Calu3 (cell line): Measurements from ENCODE around the gene OR2Y1. TPM values are rescaled to one million over a fixed set of nuclear protein-coding genes. Genes with fewer than 3 reads are reported as not detected.

ENCODE experiments used
- BruUV-seq: library from RNA; stranded (reverse); fragments of 400-500 nt; replicated peaks from 2 replicates; lab custom pipeline; 2021; lab: Mats Ljungman, UMichigan
- CTCF ChIA-PET: fragments of 300-600 bp; sonication (Branson Sonifier 250); formaldehyde crosslinking; loops from one replicate; lab custom pipeline; 2022; ENCODE audit warnings: antibody characterized with exemption; lab: Charles Lee
- DNase-seq: peaks from one replicate; pipeline ENCODE4 v3.0.0; 2022
- H3K27ac Mint-ChIP-seq: one replicate; pipeline ENCODE4 v1.8.0; 2022; ENCODE audit warnings: mixed read lengths; ENCODE audit not compliant: unreplicated experiment
- H3K27me3 Mint-ChIP-seq: one replicate; pipeline ENCODE4 v1.8.0; 2022; ENCODE audit warnings: mixed read lengths; ENCODE audit not compliant: unreplicated experiment
- H3K36me3 Mint-ChIP-seq: one replicate; pipeline ENCODE4 v1.8.0; 2022; ENCODE audit warnings: mild to moderate bottlenecking, moderate library complexity, mixed read lengths; ENCODE audit not compliant: insufficient read depth, unreplicated experiment
- H3K4me1 Mint-ChIP-seq: one replicate; pipeline ENCODE4 v1.8.0; 2022; ENCODE audit warnings: mild to moderate bottlenecking, low read depth, mixed read lengths; ENCODE audit not compliant: unreplicated experiment
- H3K4me3 Mint-ChIP-seq: one replicate; pipeline ENCODE4 v1.8.0; 2022; ENCODE audit warnings: mild to moderate bottlenecking, low read depth, moderate library complexity, mixed read lengths; ENCODE audit not compliant: unreplicated experiment
- H3K9me3 Mint-ChIP-seq: one replicate; pipeline ENCODE4 v1.8.0; 2022; ENCODE audit warnings: low read depth, mixed read lengths; ENCODE audit not compliant: unreplicated experiment
- intact Hi-C: fragments of 100-400 bp; cut with micrococcal nuclease; formaldehyde crosslinking; loops from one replicate; pipeline ENCODE4 v1.10.0; 2022; ENCODE audit not compliant: unreplicated experiment
- total RNA-seq: library from RNA; stranded (reverse); gene quantifications from 2 replicates; pipeline ENCODE4 v1.2.3, GENCODE V29; 2022
- TF ChIP-seq, protein P1 (sequence below): fragments of 200-600 bp; IDR thresholded peaks from one replicate; pipeline ENCODE4 v1.8.0; 2022; ENCODE audit warnings: antibody characterized with exemption; ENCODE audit not compliant: unreplicated experiment

The OR2Y1 gene
- total RNA-seq, 1 experiment from 2014 or later: not detected

DNA sequence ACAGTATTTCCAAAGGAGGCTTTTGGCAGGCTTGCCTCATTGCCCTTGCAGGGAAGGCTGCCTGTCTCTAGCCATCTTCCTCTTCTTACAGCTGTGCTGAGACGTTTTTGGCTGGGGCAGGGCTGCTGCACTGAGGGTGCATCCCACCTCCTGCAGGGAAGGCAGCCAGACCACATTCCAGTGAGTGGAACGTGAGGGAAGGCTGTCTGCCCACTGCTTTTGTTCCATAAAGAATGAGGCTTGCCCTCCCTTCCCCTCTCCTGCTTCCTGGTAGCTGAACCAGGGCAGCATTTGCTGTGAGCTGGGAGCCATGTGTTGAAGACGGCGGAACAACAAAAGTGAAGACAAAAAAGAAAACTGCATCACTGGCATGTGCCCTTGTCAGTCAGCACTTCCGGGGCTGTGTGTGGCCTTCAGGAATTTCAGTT, 46.0 kb upstream of the OR2Y1 start:
- BruUV-seq: no TSS peak
- Mint-ChIP-seq H3K4me1 (peaks cover 16% of the 10 kb centered on the region), H3K27me3 (no peaks in the 10 kb centered on the region), H3K4me3 (no peak overlapping the region), H3K36me3 (no peaks in the 10 kb centered on the region), H3K9me3 (no peaks in the 10 kb centered on the region), H3K27ac (peak overlapping the region; percentile 16)
- CTCF ChIA-PET: interaction anchor here (0.6 to 2.6 kb wide), 2 partner anchors 15 to 472 kb away, joined by 3 to 19 read pairs; partner anchors contain the start of gene MGAT1
- TF ChIP-seq, protein P1, sequence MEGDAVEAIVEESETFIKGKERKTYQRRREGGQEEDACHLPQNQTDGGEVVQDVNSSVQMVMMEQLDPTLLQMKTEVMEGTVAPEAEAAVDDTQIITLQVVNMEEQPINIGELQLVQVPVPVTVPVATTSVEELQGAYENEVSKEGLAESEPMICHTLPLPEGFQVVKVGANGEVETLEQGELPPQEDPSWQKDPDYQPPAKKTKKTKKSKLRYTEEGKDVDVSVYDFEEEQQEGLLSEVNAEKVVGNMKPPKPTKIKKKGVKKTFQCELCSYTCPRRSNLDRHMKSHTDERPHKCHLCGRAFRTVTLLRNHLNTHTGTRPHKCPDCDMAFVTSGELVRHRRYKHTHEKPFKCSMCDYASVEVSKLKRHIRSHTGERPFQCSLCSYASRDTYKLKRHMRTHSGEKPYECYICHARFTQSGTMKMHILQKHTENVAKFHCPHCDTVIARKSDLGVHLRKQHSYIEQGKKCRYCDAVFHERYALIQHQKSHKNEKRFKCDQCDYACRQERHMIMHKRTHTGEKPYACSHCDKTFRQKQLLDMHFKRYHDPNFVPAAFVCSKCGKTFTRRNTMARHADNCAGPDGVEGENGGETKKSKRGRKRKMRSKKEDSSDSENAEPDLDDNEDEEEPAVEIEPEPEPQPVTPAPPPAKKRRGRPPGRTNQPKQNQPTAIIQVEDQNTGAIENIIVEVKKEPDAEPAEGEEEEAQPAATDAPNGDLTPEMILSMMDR: no peak
- intact Hi-C loops: loop anchor here (2.0 to 10.0 kb wide), 3 partner anchors 41 to 249 kb away; partner anchors contain the start of gene ZFP62
- peak; percentile 53 for DNase-seq

DNA sequence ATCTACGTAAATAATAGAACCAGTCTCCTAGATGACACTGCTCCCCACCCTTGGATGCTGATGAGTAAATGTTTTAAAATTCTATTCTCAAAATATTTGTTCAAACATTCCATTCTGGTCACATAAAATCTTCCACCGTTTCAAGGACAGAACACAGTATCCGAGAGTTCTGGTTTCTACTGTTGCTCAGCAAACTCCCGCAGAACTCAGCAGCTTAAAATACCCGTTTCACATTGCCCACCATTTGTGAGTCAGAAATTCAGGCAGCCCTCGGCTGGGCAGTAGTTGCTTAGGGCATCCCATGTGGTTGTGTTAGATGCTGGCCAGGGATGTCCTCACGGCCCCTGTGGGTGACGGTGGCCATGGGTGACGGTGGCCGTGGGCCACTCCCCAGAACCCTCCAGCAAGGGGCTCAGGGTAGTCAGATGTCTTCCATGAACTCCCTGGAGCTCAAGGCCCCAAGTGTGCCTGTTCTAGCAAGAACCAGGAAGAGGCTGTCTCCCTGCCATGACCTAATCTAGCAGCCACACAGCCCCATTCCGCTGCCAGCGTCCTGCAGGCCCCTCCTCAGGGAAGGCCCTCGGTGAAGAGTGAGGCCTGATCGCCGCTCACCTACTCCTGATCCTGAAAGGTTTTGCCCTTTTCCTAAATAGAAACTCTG, 45.4 kb upstream of the OR2Y1 start:
- DNase-seq: no peak
- TF ChIP-seq, protein P1: no peak
- H3K9me3 Mint-ChIP-seq: no peaks in the 10 kb centered on the region
- no peak overlapping the region for H3K4me3 Mint-ChIP-seq
- CTCF ChIA-PET: interaction anchor here (0.5 to 2.6 kb wide), 6 partner anchors 9 to 347 kb away, joined by 3 to 19 read pairs (median 5); partner anchors contain the start of gene MGAT1
- no peaks in the 10 kb centered on the region for H3K36me3 Mint-ChIP-seq
- peaks cover 16% of the 10 kb centered on the region for H3K4me1 Mint-ChIP-seq
- intact Hi-C loops: loop anchor here (2.0 to 10.0 kb wide), 3 partner anchors 42 to 250 kb away; partner anchors contain the start of gene ZFP62
- no peaks in the 10 kb centered on the region for H3K27me3 Mint-ChIP-seq
- peak overlapping the region; percentile 16 for H3K27ac Mint-ChIP-seq
- no TSS peak for BruUV-seq

DNA sequence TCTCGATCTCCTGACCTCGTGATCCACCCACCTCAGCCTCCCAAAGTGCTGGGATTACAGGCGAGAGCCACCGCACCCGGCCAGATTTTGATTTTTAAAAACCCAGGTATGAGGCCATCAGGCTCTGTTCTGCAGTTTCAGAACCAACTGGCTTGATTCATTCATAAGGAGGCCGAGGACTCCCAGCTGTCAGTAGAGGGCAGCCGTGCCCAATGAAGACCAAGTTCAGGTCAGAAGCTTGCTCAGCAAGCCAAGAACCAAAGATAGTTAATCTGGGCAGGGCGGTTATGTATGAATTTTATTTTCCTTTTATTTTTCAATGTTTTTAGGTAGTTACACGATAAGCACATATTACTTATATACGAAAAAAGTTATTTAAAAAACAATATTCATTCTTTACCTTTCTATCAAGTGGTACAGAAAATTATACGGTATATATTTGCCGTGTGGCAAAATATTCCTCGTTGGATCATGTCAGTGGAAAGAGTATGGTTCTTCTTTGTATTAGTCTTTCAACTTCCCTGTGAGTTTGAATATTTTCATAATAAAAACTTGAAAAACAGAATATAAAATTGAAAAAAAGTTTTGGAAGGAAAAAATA, 44.7 kb upstream of the OR2Y1 start:
- peak; percentile 85 for DNase-seq
- intact Hi-C loops: loop anchor here (1.0 to 10.0 kb wide), 7 partner anchors 15 to 373 kb away; partner anchors contain the start of gene ZFP62
- TF ChIP-seq, protein P1: peak; percentile 68
- no peak overlapping the region for H3K27ac Mint-ChIP-seq
- peaks cover 16% of the 10 kb centered on the region for H3K4me1 Mint-ChIP-seq
- H3K9me3 Mint-ChIP-seq: no peaks in the 10 kb centered on the region
- H3K4me3 Mint-ChIP-seq: no peak overlapping the region
- H3K36me3 Mint-ChIP-seq: no peaks in the 10 kb centered on the region
- no peaks in the 10 kb centered on the region for H3K27me3 Mint-ChIP-seq
- BruUV-seq: no TSS peak
- CTCF ChIA-PET: interaction anchor here (0.5 to 2.6 kb wide), 6 partner anchors 10 to 348 kb away, joined by 3 to 19 read pairs (median 5); partner anchors contain the start of gene MGAT1

DNA sequence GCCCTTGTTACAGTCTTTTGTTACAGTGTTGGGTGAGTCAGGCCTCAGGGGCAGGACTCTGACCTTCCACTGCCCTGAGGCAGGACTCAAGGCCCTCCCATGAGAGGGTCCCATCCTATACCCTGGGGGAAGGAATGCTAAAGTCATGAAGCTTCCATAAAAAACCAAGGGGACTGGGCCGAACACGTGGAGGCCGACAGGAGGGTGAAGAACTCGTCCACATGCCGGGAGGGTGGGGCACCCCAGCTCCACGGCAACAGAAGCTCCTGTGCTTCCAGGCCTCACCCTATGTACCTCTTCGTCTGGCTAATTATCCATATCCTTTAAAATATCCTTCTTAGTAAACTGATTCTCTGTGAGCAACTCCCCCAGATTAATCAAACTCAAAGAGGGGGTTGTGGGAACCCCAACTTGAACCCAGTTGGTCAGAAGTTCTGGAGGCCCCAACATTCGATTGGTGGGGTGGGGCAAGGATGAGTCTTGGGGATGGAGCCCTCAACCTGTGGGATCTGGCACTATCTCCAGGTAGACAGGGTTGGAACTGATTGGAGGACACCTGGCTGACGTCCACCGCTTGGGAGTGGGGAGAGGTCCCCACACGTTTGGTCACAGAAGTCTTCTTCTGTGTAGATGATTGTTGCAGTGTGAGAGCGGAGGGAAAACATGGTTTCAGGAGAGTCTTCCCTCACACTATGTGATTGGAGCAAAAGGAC, 43.6 kb upstream of the OR2Y1 start:
- DNase-seq: no peak
- no peaks in the 10 kb centered on the region for H3K27me3 Mint-ChIP-seq
- BruUV-seq: no TSS peak
- H3K9me3 Mint-ChIP-seq: no peaks in the 10 kb centered on the region
- H3K4me3 Mint-ChIP-seq: no peak overlapping the region
- intact Hi-C loops: loop anchor here (1.0 to 10.0 kb wide), 7 partner anchors 16 to 374 kb away; partner anchors contain the start of gene ZFP62
- TF ChIP-seq, protein P1: no peak
- H3K4me1 Mint-ChIP-seq: peaks cover 16% of the 10 kb centered on the region
- CTCF ChIA-PET: interaction anchor here (2.6 kb wide), 1 partner anchor 17 kb away, joined by 19 read pairs; the partner anchor contains the start of gene MGAT1
- H3K36me3 Mint-ChIP-seq: no peaks in the 10 kb centered on the region
- H3K27ac Mint-ChIP-seq: no peak overlapping the region
